CD8-positive, alpha-beta memory T cell (primary cell): ENCODE measurements around the gene TEKT3. TPM values are rescaled to one million over a fixed set of nuclear protein-coding genes. Genes with fewer than 3 reads are reported as not detected.
A peak's percentile ranks its signal among the peaks of the same experiment; 100 is the strongest.

ENCODE experiments used
- CTCF ChIA-PET: fragments of 350-600 bp; sonication (Branson Sonifier 250); formaldehyde crosslinking; loops from one replicate; lab custom pipeline; 2021; ENCODE audit warnings: antibody characterized with exemption; lab: Charles Lee
- POLR2A ChIA-PET: fragments of 350-600 bp; sonication (Branson Sonifier 250); formaldehyde crosslinking; loops from one replicate; lab custom pipeline; 2021; ENCODE audit warnings: antibody characterized with exemption; lab: Charles Lee
- DNase-seq, 5 donors: peaks; one replicate each; pipeline versions ENCODE4 v3.0.0 to v3.0.0-alpha.2; 2020 to 2022; ENCODE audit warnings: mixed read lengths in 1 of 5
- H3K27ac ChIP-seq: one replicate; pipeline ENCODE4 v1.7.0; 2013; ENCODE audit warnings: low read depth, mild to moderate bottlenecking, low read length, moderate library complexity
- H3K27me3 ChIP-seq: 2 replicates; pipeline ENCODE4 v1.7.0; 2013; ENCODE audit warnings: low read length, mild to moderate bottlenecking; ENCODE audit not compliant: insufficient read depth, poor library complexity, severe bottlenecking
- H3K36me3 ChIP-seq: 2 replicates; pipeline ENCODE4 v1.7.0; 2013; ENCODE audit warnings: mild to moderate bottlenecking, low read length, moderate library complexity; ENCODE audit not compliant: insufficient read depth
- H3K4me1 ChIP-seq: 2 replicates; pipeline ENCODE4 v1.7.0; 2013; ENCODE audit warnings: mild to moderate bottlenecking, low read length, moderate library complexity; ENCODE audit not compliant: insufficient read depth
- H3K4me3 ChIP-seq: 2 replicates; pipeline ENCODE4 v1.7.0; 2013; ENCODE audit warnings: mild to moderate bottlenecking, low read length
- H3K9me3 ChIP-seq: 2 replicates; pipeline ENCODE4 v1.7.0; 2013; ENCODE audit warnings: mild to moderate bottlenecking, low read length
- H3K27ac Mint-ChIP-seq, 8 donors: one replicate each; pipeline ENCODE4 v1.8.0; 2020 to 2021; ENCODE audit warnings: mixed read lengths in 8 of 8, mild to moderate bottlenecking in 6 of 8, inconsistent platforms in 3 of 8, moderate library complexity in 3 of 8
- H3K27me3 Mint-ChIP-seq, 2 donors: one replicate each; pipeline ENCODE4 v1.8.0; 2020 to 2021; ENCODE audit warnings: mixed read lengths in 2 of 2, mild to moderate bottlenecking in 1 of 2, moderate library complexity in 1 of 2
- H3K36me3 Mint-ChIP-seq, 3 donors: one replicate each; pipeline ENCODE4 v1.8.0; 2020 to 2021; ENCODE audit warnings: mixed read lengths in 3 of 3, inconsistent platforms in 1 of 3, mild to moderate bottlenecking in 1 of 3
- H3K4me1 Mint-ChIP-seq, 3 donors: one replicate each; pipeline ENCODE4 v1.8.0; 2020 to 2021; ENCODE audit warnings: mixed read lengths in 3 of 3, inconsistent platforms in 1 of 3, mild to moderate bottlenecking in 1 of 3
- H3K4me3 Mint-ChIP-seq, 7 donors: one replicate each; pipeline ENCODE4 v1.8.0; 2020 to 2021; ENCODE audit warnings: mixed read lengths in 7 of 7, mild to moderate bottlenecking in 6 of 7, moderate library complexity in 4 of 7, inconsistent platforms in 2 of 7
- H3K9me3 Mint-ChIP-seq, 5 donors: one replicate each; pipeline ENCODE4 v1.8.0; 2020 to 2022; ENCODE audit warnings: mixed read lengths in 5 of 5, mild to moderate bottlenecking in 3 of 5, moderate library complexity in 2 of 5, inconsistent platforms in 1 of 5
- polyA plus RNA-seq: library from polyadenylated mRNA; unstranded; fragments of 300-500 nt; fragmentation: Illumina TruSeq; gene quantifications from one replicate; pipeline ENCODE4 v1.2.3, GENCODE V29; 2021
- total RNA-seq, 2 experiments: library from RNA; stranded (reverse); gene quantifications; one replicate each; pipeline ENCODE4 v1.2.3, GENCODE V29; 2021

The TEKT3 gene
- total and polyA plus RNA-seq, 3 experiments from 2014 or later, result not detected

GRCh38 chr17:15307710-15308111 lies 33.7 kb downstream of the TEKT3 start:
- Histone ChIP-seq H3K27ac (no peak overlapping the region), H3K4me3 (no peak overlapping the region), H3K9me3 (no peaks in the 10 kb centered on the region), H3K27me3 (no peaks in the 10 kb centered on the region), H3K36me3 (no peaks in the 10 kb centered on the region), H3K4me1 (no peaks in the 10 kb centered on the region)
- Mint-ChIP-seq H3K27me3 (peaks cover 3 to 6% of the 10 kb centered on the region in 2 donors), H3K4me1 (no peaks in the 10 kb centered on the region), H3K27ac (no peak overlapping the region), H3K36me3 (no peaks in the 10 kb centered on the region), H3K9me3 (no peaks in the 10 kb centered on the region), H3K4me3 (no peak overlapping the region)
- DNase-seq, result no peak
- CTCF ChIA-PET, result no interaction called here
- POLR2A ChIA-PET, result no interaction called here

GRCh38 chr17:15303851-15304250 lies 37.5 kb downstream of the TEKT3 start:
- H3K9me3 Mint-ChIP-seq, result peaks cover 0 to 2% (median 0%) of the 10 kb centered on the region in 5 donors
- H3K36me3 Mint-ChIP-seq, result no peaks in the 10 kb centered on the region
- H3K4me3 Mint-ChIP-seq, result no peak overlapping the region
- Histone ChIP-seq H3K36me3 (no peaks in the 10 kb centered on the region), H3K27me3 (peaks cover 4% of the 10 kb centered on the region), H3K4me3 (no peak overlapping the region), H3K27ac (no peak overlapping the region), H3K9me3 (no peaks in the 10 kb centered on the region), H3K4me1 (no peaks in the 10 kb centered on the region)
- no peaks in the 10 kb centered on the region for H3K4me1 Mint-ChIP-seq
- DNase-seq, result no peak
- H3K27me3 Mint-ChIP-seq, result peaks cover 4 to 20% of the 10 kb centered on the region in 2 donors
- POLR2A ChIA-PET, result no interaction called here
- no peak overlapping the region for H3K27ac Mint-ChIP-seq
- CTCF ChIA-PET, result no interaction called here

- Mint-ChIP-seq H3K36me3 (no peaks in the 10 kb centered on the region), H3K9me3 (peaks cover 0 to 2% (median 0%) of the 10 kb centered on the region in 5 donors), H3K27me3 (peaks cover 4 to 20% of the 10 kb centered on the region in 2 donors), H3K27ac (no peak overlapping the region), H3K4me1 (no peaks in the 10 kb centered on the region), H3K4me3 (no peak overlapping the region)
- no peak overlapping the region for H3K27ac ChIP-seq
- no peak overlapping the region for H3K4me3 ChIP-seq
- POLR2A ChIA-PET, result no interaction called here
- peaks cover 4% of the 10 kb centered on the region for H3K27me3 ChIP-seq
- H3K36me3 ChIP-seq, result no peaks in the 10 kb centered on the region
- no peak for DNase-seq
- no peaks in the 10 kb centered on the region for H3K4me1 ChIP-seq
- H3K9me3 ChIP-seq, result no peaks in the 10 kb centered on the region
- CTCF ChIA-PET, result no interaction called here
Measured at GRCh38 chr17:15303268-15303667, 38.1 kb downstream of the TEKT3 start.

- ChIA-PET CTCF (interaction anchor here (0.8 kb wide), 1 partner anchor 201 kb away, joined by 3 read pairs; no protein-coding TSS in a partner anchor), POLR2A (no interaction called here)
- H3K9me3 ChIP-seq, result no peaks in the 10 kb centered on the region
Measured at GRCh38 chr17:15301845-15302244, 39.6 kb downstream of the TEKT3 start.

GRCh38 chr17:15298176-15298575 lies 43.2 kb downstream of the TEKT3 start:
- H3K36me3 ChIP-seq, result no peaks in the 10 kb centered on the region
- Mint-ChIP-seq H3K4me1 (no peaks in the 10 kb centered on the region), H3K4me3 (no peak overlapping the region), H3K27ac (no peak overlapping the region), H3K9me3 (peaks cover 0 to 2% (median 0%) of the 10 kb centered on the region in 5 donors), H3K27me3 (peaks cover 2 to 27% of the 10 kb centered on the region in 2 donors), H3K36me3 (no peaks in the 10 kb centered on the region)
- no peak overlapping the region for H3K4me3 ChIP-seq
- ChIA-PET CTCF (interaction anchor here (1.8 kb wide), 1 partner anchor 12 kb away, joined by 4 read pairs; no protein-coding TSS in a partner anchor), POLR2A (no interaction called here)
- no peaks in the 10 kb centered on the region for H3K4me1 ChIP-seq
- peaks cover 4% of the 10 kb centered on the region for H3K27me3 ChIP-seq
- no peak for DNase-seq
- no peaks in the 10 kb centered on the region for H3K9me3 ChIP-seq
- H3K27ac ChIP-seq, result no peak overlapping the region

More at GRCh38 chr17:15301845-15302244, 39.6 kb downstream of the TEKT3 start:
- H3K4me1 ChIP-seq, result no peaks in the 10 kb centered on the region
- no peaks in the 10 kb centered on the region for H3K4me1 Mint-ChIP-seq
- DNase-seq, result no peak
- no peaks in the 10 kb centered on the region for H3K36me3 Mint-ChIP-seq
- peaks cover 4 to 20% of the 10 kb centered on the region in 2 donors for H3K27me3 Mint-ChIP-seq
- H3K4me3 Mint-ChIP-seq, result no peak overlapping the region
- no peak overlapping the region for H3K4me3 ChIP-seq
- H3K27ac ChIP-seq, result no peak overlapping the region
- H3K9me3 Mint-ChIP-seq, result peaks cover 0 to 2% (median 0%) of the 10 kb centered on the region in 5 donors
- peaks cover 4% of the 10 kb centered on the region for H3K27me3 ChIP-seq
- no peaks in the 10 kb centered on the region for H3K36me3 ChIP-seq
- H3K27ac Mint-ChIP-seq, result no peak overlapping the region

GRCh38 chr17:15293558-15293957 lies 47.8 kb downstream of the TEKT3 start:
- no peaks in the 10 kb centered on the region for H3K9me3 Mint-ChIP-seq
- Histone ChIP-seq H3K9me3 (no peaks in the 10 kb centered on the region), H3K4me1 (no peaks in the 10 kb centered on the region), H3K4me3 (no peak overlapping the region), H3K27ac (no peak overlapping the region), H3K27me3 (no peaks in the 10 kb centered on the region), H3K36me3 (no peaks in the 10 kb centered on the region)
- ChIA-PET CTCF (no interaction called here), POLR2A (no interaction called here)
- H3K27me3 Mint-ChIP-seq, result peaks cover 5 to 31% of the 10 kb centered on the region in 2 donors
- H3K27ac Mint-ChIP-seq, result no peak overlapping the region
- no peak for DNase-seq
- H3K4me3 Mint-ChIP-seq, result no peak overlapping the region
- no peaks in the 10 kb centered on the region for H3K36me3 Mint-ChIP-seq
- H3K4me1 Mint-ChIP-seq, result no peaks in the 10 kb centered on the region

GRCh38 chr17:15291674-15292361 lies 49.6 kb downstream of the TEKT3 start:
- Mint-ChIP-seq H3K4me3 (no peak overlapping the region), H3K27me3 (peaks cover 13 to 46% of the 10 kb centered on the region in 2 donors), H3K27ac (peak overlapping the region in 1 of 8 donors; percentile 39), H3K4me1 (no peaks in the 10 kb centered on the region), H3K9me3 (no peaks in the 10 kb centered on the region), H3K36me3 (no peaks in the 10 kb centered on the region)
- Histone ChIP-seq H3K27me3 (no peaks in the 10 kb centered on the region), H3K4me3 (no peak overlapping the region), H3K9me3 (no peaks in the 10 kb centered on the region), H3K27ac (no peak overlapping the region), H3K4me1 (no peaks in the 10 kb centered on the region), H3K36me3 (no peaks in the 10 kb centered on the region)
- ChIA-PET CTCF (no interaction called here), POLR2A (no interaction called here)
- DNase-seq, result no peak

- H3K27me3 Mint-ChIP-seq, result peaks cover 13 to 54% of the 10 kb centered on the region in 2 donors
- H3K9me3 Mint-ChIP-seq, result no peaks in the 10 kb centered on the region
- no peak overlapping the region for H3K27ac Mint-ChIP-seq
- no peaks in the 10 kb centered on the region for H3K4me1 ChIP-seq
- no peaks in the 10 kb centered on the region for H3K27me3 ChIP-seq
- H3K4me1 Mint-ChIP-seq, result no peaks in the 10 kb centered on the region
- no peak overlapping the region for H3K4me3 ChIP-seq
- ChIA-PET CTCF (no interaction called here), POLR2A (no interaction called here)
- no peaks in the 10 kb centered on the region for H3K36me3 ChIP-seq
- no peaks in the 10 kb centered on the region for H3K36me3 Mint-ChIP-seq
- DNase-seq, result no peak
- H3K27ac ChIP-seq, result no peak overlapping the region
- no peak overlapping the region for H3K4me3 Mint-ChIP-seq
- no peaks in the 10 kb centered on the region for H3K9me3 ChIP-seq
Measured at GRCh38 chr17:15290605-15291004, 50.8 kb downstream of the TEKT3 start.
